ENCODE data around the gene WSCD2. TPM values are rescaled to one million over a fixed set of nuclear protein-coding genes. Genes with fewer than 3 reads are reported as not detected.

The WSCD2 gene
- polyA plus RNA-seq, 1 donor from 2014 or later = 5.8 TPM

- Histone ChIP-seq H3K4me3 (ENCODE audit: low read length) (peak overlapping the region; percentile 48), H3K27me3 (ENCODE audit: insufficient read depth, low read depth, low read length) (no peaks in the 10 kb centered on the region), H4K20me1 (ENCODE audit: insufficient read depth) (no peaks in the 10 kb centered on the region), H2AFZ (ENCODE audit: low read depth, low read length) (no peak overlapping the region), H3K9me2 (ENCODE audit: insufficient read depth, low read length) (no peaks in the 10 kb centered on the region), H3K9me3 (ENCODE audit: low read length) (no peaks in the 10 kb centered on the region), H3K36me3 (ENCODE audit: insufficient read depth, low read length) (no peaks in the 10 kb centered on the region), H3K9ac (ENCODE audit: low read length) (peak overlapping the region; percentile 72), H3K4me2 (ENCODE audit: low read length) (peak overlapping the region; percentile 27), H3F3A (ENCODE audit: insufficient read depth, low read length, poor library complexity, severe bottlenecking) (no peaks in the 10 kb centered on the region), H3K79me2 (replicated peaks; ENCODE audit: insufficient read depth, low read length) (no peaks in the 10 kb centered on the region), H3K27ac (ENCODE audit: low read length) (peak overlapping the region; percentile 97)
- TF ChIP-seq EP300 (conservative IDR thresholded peaks at IDR 0.05; ENCODE audit: poor library complexity, severe bottlenecking) = no peak
- TF ChIP-seq TAF1 (IDR thresholded peaks at IDR 0.05; ENCODE audit: low read depth) = no peak
- no peak for TF ChIP-seq CTCF (IDR thresholded peaks at IDR 0.05; ENCODE audit: poor library complexity, severe bottlenecking)
- TF ChIP-seq POLR2AphosphoS5 (IDR thresholded peaks at IDR 0.05) = no peak
- TF ChIP-seq REST (IDR thresholded peaks at IDR 0.05; ENCODE audit: borderline replicate concordance) = no peak
- no peak for TF ChIP-seq SMC3 (conservative IDR thresholded peaks at IDR 0.05; ENCODE audit: poor library complexity)
- no peak for TF ChIP-seq RAD21 (conservative IDR thresholded peaks at IDR 0.05)
Measured at GRCh38 chr12:108254517-108255251, 125.6 kb downstream of the WSCD2 start.

- Histone ChIP-seq H3K79me2 (replicated peaks; ENCODE audit: insufficient read depth, low read length) (no peaks in the 10 kb centered on the region), H3K36me3 (ENCODE audit: insufficient read depth, low read length) (no peaks in the 10 kb centered on the region), H3K9ac (ENCODE audit: low read length) (peak overlapping the region; percentile 72), H3K27ac (ENCODE audit: low read length) (peak overlapping the region; percentile 97), H3K9me3 (ENCODE audit: low read length) (no peaks in the 10 kb centered on the region), H3K4me2 (ENCODE audit: low read length) (peak overlapping the region; percentile 27), H3K9me2 (ENCODE audit: insufficient read depth, low read length) (no peaks in the 10 kb centered on the region), H3K27me3 (ENCODE audit: insufficient read depth, low read depth, low read length) (no peaks in the 10 kb centered on the region), H2AFZ (ENCODE audit: low read depth, low read length) (no peak overlapping the region), H4K20me1 (ENCODE audit: insufficient read depth) (no peaks in the 10 kb centered on the region), H3F3A (ENCODE audit: insufficient read depth, low read length, poor library complexity, severe bottlenecking) (no peaks in the 10 kb centered on the region), H3K4me3 (ENCODE audit: low read length) (no peak overlapping the region)
- TF ChIP-seq EP300 (conservative IDR thresholded peaks at IDR 0.05; ENCODE audit: poor library complexity, severe bottlenecking) (no peak), POLR2AphosphoS5 (IDR thresholded peaks at IDR 0.05) (no peak), MXI1 (conservative IDR thresholded peaks at IDR 0.05; ENCODE audit: poor library complexity, severe bottlenecking) (no peak), TAF1 (IDR thresholded peaks at IDR 0.05; ENCODE audit: low read depth) (no peak), EZH2 (IDR thresholded peaks at IDR 0.05; ENCODE audit: borderline replicate concordance, insufficient read depth, low read length, poor library complexity, severe bottlenecking) (no peak), RAD21 (conservative IDR thresholded peaks at IDR 0.05) (no peak), SMC3 (conservative IDR thresholded peaks at IDR 0.05; ENCODE audit: poor library complexity) (no peak), CTCF (IDR thresholded peaks at IDR 0.05; ENCODE audit: poor library complexity, severe bottlenecking) (no peak), REST (IDR thresholded peaks at IDR 0.05; ENCODE audit: borderline replicate concordance) (no peak)
Measured at GRCh38 chr12:108255252-108255602, 126.1 kb downstream of the WSCD2 start.

Data from neural cell (in vitro differentiated cells).